Kidney glomerular epithelial cell (primary cell): ENCODE results near the gene TP53BP2.
"Not testable (repeated sequence)": the region's sequence is repeated elsewhere in the genome, so short reads cannot be mapped to it uniquely, and the experiment has no call there.

Experiments used
- DNase-seq: peaks from one replicate; lab custom pipeline; 2025; lab: John Stamatoyannopoulos, UW

Gene TP53BP2

GRCh38 chr1:223831755-223832636, 13.8 kb downstream of the TP53BP2 start:
- peak; percentile 58 for DNase-seq

- no peak for DNase-seq
Observed at GRCh38 chr1:223829678-223830077, 16.1 kb downstream of the TP53BP2 start.

- no peak for DNase-seq
Observed at GRCh38 chr1:223828162-223828848, 17.4 kb downstream of the TP53BP2 start.

GRCh38 chr1:223827193-223827663, 18.5 kb downstream of the TP53BP2 start:
- DNase-seq: no peak

GRCh38 chr1:223825767-223826748, 19.7 kb downstream of the TP53BP2 start:
- no peak for DNase-seq

GRCh38 chr1:223824712-223825111, 21.0 kb downstream of the TP53BP2 start:
- DNase-seq: no peak

GRCh38 chr1:223824287-223824686, 21.5 kb downstream of the TP53BP2 start:
- DNase-seq: no peak

GRCh38 chr1:223820971-223821370, 24.8 kb downstream of the TP53BP2 start:
- DNase-seq: no peak

GRCh38 chr1:223820515-223820858, 25.3 kb downstream of the TP53BP2 start:
- DNase-seq: no peak

- no peak for DNase-seq
Observed at GRCh38 chr1:223819730-223820514, 25.8 kb downstream of the TP53BP2 start.

- DNase-seq: not testable (repeated sequence)
Observed at GRCh38 chr1:223817265-223817664, 28.5 kb downstream of the TP53BP2 start.

- peak; percentile 46 for DNase-seq
Observed at GRCh38 chr1:223815865-223816264, 29.9 kb downstream of the TP53BP2 start.

GRCh38 chr1:223815020-223815853, 30.5 kb downstream of the TP53BP2 start:
- no peak for DNase-seq

GRCh38 chr1:223813645-223814044, 32.1 kb downstream of the TP53BP2 start:
- no peak for DNase-seq

GRCh38 chr1:223811634-223812101, 34.1 kb downstream of the TP53BP2 start:
- DNase-seq: peak; percentile 36

- peak; percentile 60 for DNase-seq
Observed at GRCh38 chr1:223810586-223810985, 35.2 kb downstream of the TP53BP2 start.

GRCh38 chr1:223809905-223810304, 35.8 kb downstream of the TP53BP2 start:
- DNase-seq: not testable (repeated sequence)

- DNase-seq: no peak
Observed at GRCh38 chr1:223803211-223803610, 42.5 kb downstream of the TP53BP2 start.

GRCh38 chr1:223802602-223803001, 43.1 kb downstream of the TP53BP2 start:
- DNase-seq: no peak

- no peak for DNase-seq
Observed at GRCh38 chr1:223802032-223802431, 43.7 kb downstream of the TP53BP2 start.
